HEK293 (cell line): ENCODE data around the gene RAC2.

Experiments
- TCF7L2 ChIP-seq: IDR thresholded peaks from 2 replicates; pipeline ENCODE4 v1.6.1; 2011; ENCODE audit warnings: low read depth, mild to moderate bottlenecking, inconsistent platforms, low read length, moderate library complexity, borderline replicate concordance
- ZBTB7A ChIP-seq: fragments of 450-650 bp; formaldehyde crosslinking; IDR thresholded peaks from 2 replicates; pipeline ENCODE4 v1.5.1; 2016; ENCODE audit warnings: low read depth, missing biosample characterization, missing genetic modification characterization
- ZNF184 ChIP-seq: fragments of 450-650 bp; IDR thresholded peaks from 2 replicates; pipeline ENCODE4 v1.5.1; 2018; ENCODE audit warnings: missing biosample characterization, mild to moderate bottlenecking, missing genetic modification characterization
- ZNF23 ChIP-seq: fragments of 450-650 bp; formaldehyde crosslinking; IDR thresholded peaks from 2 replicates; pipeline ENCODE4 v1.5.1; 2016; ENCODE audit warnings: missing biosample characterization, missing genetic modification characterization, borderline replicate concordance
- ZNF239 ChIP-seq: fragments of 450-650 bp; formaldehyde crosslinking; IDR thresholded peaks from 2 replicates; pipeline ENCODE4 v1.5.1; 2016; ENCODE audit warnings: missing biosample characterization, missing genetic modification characterization
- ZNF623 ChIP-seq: fragments of 450-650 bp; formaldehyde crosslinking; IDR thresholded peaks from 2 replicates; pipeline ENCODE4 v1.5.1; 2016; ENCODE audit warnings: missing biosample characterization, missing genetic modification characterization

- TF ChIP-seq ZNF623 (tag by site-specific recombination) (no peak), ZNF23 (tag by site-specific recombination) (no peak), ZNF184 (no peak), ZNF239 (tag by site-specific recombination) (no peak), TCF7L2 (no peak), ZBTB7A (tag by site-specific recombination) (no peak)
Measured at GRCh38 chr22:37220543-37220981, 23.5 kb downstream of the RAC2 start.
